LNCAP (cell line): ENCODE measurements around the gene SMARCD3.

Experiments
- TF ChIP-seq, protein P1 (sequence below): fragments of 450-650 bp; IDR thresholded peaks from 2 replicates; pipeline ENCODE4 v1.5.1; 2017; ENCODE audit warnings: mild to moderate bottlenecking

The SMARCD3 gene

GRCh38 chr7:151232091-151232916 lies 16.2 kb downstream of the SMARCD3 start, which contains the start of gene CHPF2:
Gene CHPF2, plus strand, starts transcription at chr7:151232483. Its CDS starts 1,529 bp downstream, at chr7:151234012.
- TF ChIP-seq, protein P1, sequence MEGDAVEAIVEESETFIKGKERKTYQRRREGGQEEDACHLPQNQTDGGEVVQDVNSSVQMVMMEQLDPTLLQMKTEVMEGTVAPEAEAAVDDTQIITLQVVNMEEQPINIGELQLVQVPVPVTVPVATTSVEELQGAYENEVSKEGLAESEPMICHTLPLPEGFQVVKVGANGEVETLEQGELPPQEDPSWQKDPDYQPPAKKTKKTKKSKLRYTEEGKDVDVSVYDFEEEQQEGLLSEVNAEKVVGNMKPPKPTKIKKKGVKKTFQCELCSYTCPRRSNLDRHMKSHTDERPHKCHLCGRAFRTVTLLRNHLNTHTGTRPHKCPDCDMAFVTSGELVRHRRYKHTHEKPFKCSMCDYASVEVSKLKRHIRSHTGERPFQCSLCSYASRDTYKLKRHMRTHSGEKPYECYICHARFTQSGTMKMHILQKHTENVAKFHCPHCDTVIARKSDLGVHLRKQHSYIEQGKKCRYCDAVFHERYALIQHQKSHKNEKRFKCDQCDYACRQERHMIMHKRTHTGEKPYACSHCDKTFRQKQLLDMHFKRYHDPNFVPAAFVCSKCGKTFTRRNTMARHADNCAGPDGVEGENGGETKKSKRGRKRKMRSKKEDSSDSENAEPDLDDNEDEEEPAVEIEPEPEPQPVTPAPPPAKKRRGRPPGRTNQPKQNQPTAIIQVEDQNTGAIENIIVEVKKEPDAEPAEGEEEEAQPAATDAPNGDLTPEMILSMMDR: no peak

- TF ChIP-seq, protein P1: no peak
Observed at GRCh38 chr7:151231080-151231479, 17.4 kb downstream of the SMARCD3 start.

- TF ChIP-seq, protein P1: no peak
Observed at GRCh38 chr7:151229249-151229648, 19.2 kb downstream of the SMARCD3 start.

- TF ChIP-seq, protein P1: no peak
Observed at GRCh38 chr7:151228024-151228866, 20.2 kb downstream of the SMARCD3 start.

DNA sequence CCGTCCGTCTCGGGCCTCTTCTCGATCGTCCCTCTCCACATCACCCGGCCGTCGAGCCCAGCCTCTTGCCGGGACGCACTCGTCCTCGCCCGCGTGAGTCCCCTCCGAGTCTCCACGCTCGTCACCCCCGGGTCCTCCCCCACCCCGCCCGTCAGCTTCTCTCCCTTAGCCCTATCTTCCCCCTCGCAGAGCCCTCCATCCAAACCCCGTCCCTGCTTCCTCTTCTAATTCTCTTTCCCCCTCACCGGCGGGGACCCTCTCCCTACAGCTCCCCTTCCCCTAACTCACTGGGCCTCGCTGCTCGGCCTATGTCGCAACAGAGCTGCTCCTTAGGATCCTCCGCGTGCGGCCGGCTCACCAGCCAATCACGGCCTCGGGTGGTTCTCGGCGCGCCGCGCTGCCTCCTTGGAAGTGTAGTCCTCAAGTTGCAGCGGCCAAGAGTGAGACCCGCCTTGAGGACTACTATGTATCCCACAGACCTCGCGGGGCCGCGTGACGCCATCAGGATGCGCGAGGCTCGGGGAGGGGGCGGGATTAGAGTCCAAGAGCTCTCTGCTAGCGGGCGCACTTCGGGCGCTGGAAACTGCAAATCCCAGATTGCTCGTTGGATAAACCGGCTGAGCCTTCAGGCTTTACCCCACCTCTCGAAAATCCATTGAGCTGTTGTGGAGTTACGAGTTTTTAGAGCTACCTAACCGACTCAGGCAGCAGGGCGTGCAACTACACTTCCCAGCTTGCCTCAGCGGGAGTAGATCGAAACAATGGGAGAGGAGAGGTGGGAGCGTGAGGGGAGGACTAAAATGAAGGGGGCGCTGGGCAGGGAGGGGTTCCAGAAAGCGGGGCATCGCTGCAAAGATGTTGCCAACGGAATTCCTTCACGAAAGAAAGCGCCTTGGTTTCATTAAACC lies 21.4 kb downstream of the SMARCD3 start, which contains the start of gene ABCF2:
ABCF2 (minus strand) TSS at position 331 of the 908 bp plus-strand sequence. CDS start 747 bp downstream, outside the sequence.
- TF ChIP-seq, protein P1: no peak

DNA sequence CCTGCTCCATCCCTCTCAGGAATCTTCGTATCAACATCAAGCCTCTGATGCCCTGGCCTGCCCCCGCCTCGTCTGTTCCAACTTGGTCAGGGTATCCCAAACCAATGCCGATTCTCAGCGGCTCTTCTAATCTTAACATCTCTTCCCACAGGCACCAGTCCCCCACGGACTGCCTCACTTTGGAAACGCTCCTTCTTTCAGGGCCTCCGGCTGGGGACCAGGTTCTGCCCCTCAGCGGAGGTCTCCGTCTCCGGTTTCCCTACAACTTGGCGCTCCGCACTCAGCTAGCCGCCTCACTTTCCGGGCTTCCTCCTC lies 22.0 kb downstream of the SMARCD3 start:
- TF ChIP-seq, protein P1: no peak

- TF ChIP-seq, protein P1: no peak
Observed at GRCh38 chr7:151225948-151226510, 22.5 kb downstream of the SMARCD3 start.
